T follicular helper cell (primary cell): ENCODE results near the gene P2RX4.
"Not testable (repeated sequence)": the region's sequence is repeated elsewhere in the genome, so short reads cannot be mapped to it uniquely, and the experiment has no call there.

Experiments
- DNase-seq: peaks from one replicate; pipeline ENCODE4 v3.0.0-alpha.2; 2020; ENCODE audit warnings: low read depth

P2RX4 gene

GRCh38 chr12:121277374-121277759, 67.4 kb downstream of the P2RX4 start:
- no peak for DNase-seq

DNA sequence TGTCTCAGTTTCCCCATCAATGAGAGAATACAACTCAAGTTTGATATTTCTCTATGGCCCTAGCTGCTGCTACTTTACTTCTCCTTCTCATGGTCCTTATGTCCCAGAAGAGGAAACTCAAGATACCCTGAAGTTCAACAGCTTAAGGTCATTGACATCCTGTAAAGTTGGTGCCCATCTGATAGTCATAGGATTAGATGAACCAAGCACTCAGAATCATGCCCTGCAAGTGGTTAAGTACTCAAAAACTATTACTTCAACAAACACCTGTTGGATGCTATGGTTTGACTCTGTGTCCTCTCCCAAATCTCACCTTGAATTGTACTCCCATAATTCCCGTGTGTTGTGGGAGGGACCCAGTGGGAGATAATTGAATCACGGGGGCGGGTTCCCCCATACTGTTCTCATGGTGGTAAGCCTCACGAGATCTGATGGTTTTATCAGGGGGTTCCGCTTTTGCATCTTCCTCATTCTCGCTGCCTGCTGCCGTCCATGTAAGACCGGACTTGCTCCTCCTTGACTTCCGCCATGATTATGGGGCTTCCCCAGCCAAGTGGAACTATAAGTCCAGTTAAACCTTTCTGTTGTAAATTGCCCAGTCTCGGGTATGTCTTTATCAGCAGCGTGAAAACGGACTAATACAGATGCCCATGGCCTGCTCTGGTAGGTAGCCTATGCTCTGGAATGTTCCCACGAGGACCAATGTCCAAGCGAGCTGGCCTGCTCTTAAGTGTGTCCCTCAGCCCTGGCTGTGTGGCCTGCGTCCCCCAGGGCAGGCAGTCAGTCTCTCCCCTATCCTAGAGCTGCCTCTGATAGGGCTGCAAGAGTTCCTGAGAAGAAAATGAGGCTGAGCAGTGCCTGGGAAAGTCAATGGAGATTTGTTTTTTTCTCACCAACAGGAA, 68.5 kb downstream of the P2RX4 start:
- no peak for DNase-seq

- DNase-seq = no peak
Measured at GRCh38 chr12:121279071-121279375, 69.1 kb downstream of the P2RX4 start.

DNA sequence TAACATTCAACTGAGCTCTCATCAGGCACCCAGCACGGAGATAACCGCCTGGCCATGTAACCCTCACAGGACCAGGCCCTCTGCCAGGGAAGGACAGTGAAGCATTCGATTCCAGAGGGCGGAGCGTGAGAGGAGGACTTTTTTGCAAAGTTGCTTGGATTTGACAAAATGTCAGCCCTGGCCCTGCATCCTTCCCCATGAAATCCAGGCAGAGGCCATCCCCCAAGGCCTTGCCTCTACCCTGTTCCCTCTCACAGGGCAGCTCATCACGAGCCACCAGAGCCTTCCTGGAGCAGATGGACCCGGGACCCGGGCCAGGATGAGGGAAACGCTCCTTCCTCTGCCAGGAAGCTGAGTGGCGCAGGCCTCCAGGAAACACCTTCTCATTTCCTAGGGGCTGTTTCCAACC, 69.6 kb downstream of the P2RX4 start:
- no peak for DNase-seq

DNA sequence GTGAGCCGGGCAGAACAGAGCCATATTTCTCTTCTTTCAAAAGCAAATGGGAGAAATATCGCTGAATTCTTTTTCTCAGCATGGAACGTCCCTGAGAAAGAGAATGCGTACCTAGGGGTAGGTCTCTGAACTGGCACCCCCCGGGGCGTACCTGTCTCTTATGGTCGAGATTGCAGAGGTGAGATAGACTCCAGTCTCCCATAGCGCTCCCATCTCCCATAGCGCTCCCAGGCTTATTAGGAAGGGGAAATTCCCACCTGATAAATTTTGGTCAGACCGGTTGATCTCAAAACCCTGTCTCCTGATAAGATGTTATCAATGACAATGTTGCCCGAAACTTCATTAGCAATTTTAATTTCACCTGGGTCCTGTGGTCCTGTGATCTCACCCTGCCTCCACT, 70.6 kb downstream of the P2RX4 start:
- not testable (repeated sequence) for DNase-seq

DNA sequence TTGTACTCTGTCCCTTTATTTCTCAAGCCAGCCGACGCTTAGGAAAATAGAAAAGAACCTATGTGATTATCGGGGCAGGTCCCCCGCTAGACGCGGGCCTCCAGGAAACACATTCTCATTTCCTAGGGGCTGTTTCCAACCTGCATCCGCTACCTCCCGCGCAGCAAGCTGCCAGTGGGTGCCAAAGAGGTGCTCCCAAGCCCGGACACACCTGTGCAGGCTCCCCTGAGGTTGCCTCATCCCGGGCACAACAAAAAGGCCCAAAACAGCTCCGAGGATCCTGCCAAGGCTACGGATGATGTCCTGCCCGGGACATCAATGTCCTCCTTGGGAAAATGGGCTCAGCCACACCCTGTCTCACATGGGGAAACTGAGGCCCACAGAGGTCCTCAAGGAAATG, 71.2 kb downstream of the P2RX4 start:
- not testable (repeated sequence) for DNase-seq

GRCh38 chr12:121282072-121282742, 72.3 kb downstream of the P2RX4 start:
- DNase-seq = no peak

GRCh38 chr12:121282910-121283309, 73.0 kb downstream of the P2RX4 start:
- DNase-seq = not testable (repeated sequence)

- DNase-seq = no peak
Measured at GRCh38 chr12:121283388-121283787, 73.5 kb downstream of the P2RX4 start.
